Measurements from ENCODE around the gene EML6. TPM values are rescaled to one million over a fixed set of nuclear protein-coding genes. Genes with fewer than 3 reads are reported as not detected.

EML6 gene
- polyA plus RNA-seq, 1 of the 3 experiments (the other 2 are of a cell fraction) = 1.1 TPM

GRCh38 chr2:54908591-54908990 is 185.1 kb downstream of the EML6 start:
- no peak overlapping the region for H3K9ac ChIP-seq
- H2AFZ ChIP-seq (ENCODE audit: low read depth) = no peak overlapping the region
- 92% methylated on average over 6 of the region's 6 CpGs for WGBS (ENCODE audit: low lambda C conversion rate)
- H3K9me3 ChIP-seq = no peaks in the 10 kb centered on the region
- no peaks in the 10 kb centered on the region for H3K9me2 ChIP-seq
- H3K27me3 ChIP-seq (ENCODE audit: insufficient read depth) = no peaks in the 10 kb centered on the region
- H3K36me3 ChIP-seq (replicated peaks in 1 of 2; ENCODE audit: control insufficient read depth in 1 of 2, insufficient read depth in 2 of 2, low read length in 1 of 2) = no peaks in the 10 kb centered on the region
- no peaks in the 10 kb centered on the region for H3K79me2 ChIP-seq (ENCODE audit: insufficient read depth)
- ChIA-PET POLR2A (no interaction called here), CTCF (interaction anchor here (0.7 kb wide), 1 partner anchor 9 kb away, joined by 4 read pairs; no protein-coding TSS in a partner anchor)
- H3K4me1 ChIP-seq (ENCODE audit: control insufficient read depth in 1 of 2, insufficient read depth in 2 of 2, low read depth in 1 of 2, low read length in 1 of 2) = peaks cover 7 to 19% of the 10 kb centered on the region in 2 experiments
- H3K27ac ChIP-seq (ENCODE audit: low read depth in 2 of 2, low read length in 1 of 2) = peak overlapping the region in 1 of 2 experiments; percentile 73; a peak in 2 of 4 replicates
- 0 out of 2 replicates have a peak overlapping the region, but pooled peaks have one; percentile 27 for H3K4me2 ChIP-seq
- no peak overlapping the region for H3K4me3 ChIP-seq (ENCODE audit: low read depth in 2 of 2, low read length in 1 of 2)
- peaks cover 24% of the 10 kb centered on the region for H3F3A ChIP-seq (replicated peaks; ENCODE audit: insufficient read depth)
- TF ChIP-seq GABPA (IDR thresholded peaks at IDR 0.05; ENCODE audit: low read depth) (no peak), RXRA (IDR thresholded peaks at IDR 0.05; ENCODE audit: borderline replicate concordance, low read depth) (no peak), NFIC (IDR thresholded peaks at IDR 0.05; ENCODE audit: borderline replicate concordance) (no peak), MAX (IDR thresholded peaks at IDR 0.05; ENCODE audit: low read depth) (no peak), IRF3 (IDR thresholded peaks at IDR 0.05; ENCODE audit: low read depth, low read length) (no peak), TEAD4 (IDR thresholded peaks at IDR 0.05; ENCODE audit: borderline replicate concordance, insufficient read depth) (no peak), RFX5 (IDR thresholded peaks at IDR 0.05; ENCODE audit: low read length) (no peak), REST (IDR thresholded peaks at IDR 0.05; ENCODE audit: low read depth, low read length) (no peak), ZBTB33 (IDR thresholded peaks at IDR 0.05; ENCODE audit: borderline replicate concordance, low read depth) (no peak), TAF1 (IDR thresholded peaks at IDR 0.05; ENCODE audit: borderline replicate concordance, low read depth, low read length) (no peak), SMC3 (IDR thresholded peaks at IDR 0.05; ENCODE audit: low read depth, low read length) (no peak), CTCF (IDR thresholded peaks at IDR 0.05) (no peak), RAD21 (IDR thresholded peaks at IDR 0.05; ENCODE audit: low read length) (no peak), FOXM1 (IDR thresholded peaks at IDR 0.05; ENCODE audit: low read depth) (no peak), TCF12 (IDR thresholded peaks at IDR 0.05) (no peak), EZH2phosphoT487 (IDR thresholded peaks at IDR 0.05; ENCODE audit: borderline replicate concordance, low read depth) (no peak), PBX3 (IDR thresholded peaks at IDR 0.05) (no peak), MXI1 (IDR thresholded peaks at IDR 0.05; ENCODE audit: low read depth, low read length) (no peak)
- H4K20me1 ChIP-seq (ENCODE audit: insufficient read depth) = no peaks in the 10 kb centered on the region
- no peak for DNase-seq

All from SK-N-SH (cell line).